GM21723 (cell line): ENCODE data around the gene NT5DC3.

ENCODE experiments used
- ATAC-seq: cut with Tn5 transposase; IDR thresholded peaks from one replicate; pipeline ENCODE4 v1.9.1; 2021; ENCODE audit warnings: mild to moderate bottlenecking, moderate library complexity; ENCODE audit not compliant: unreplicated experiment

NT5DC3 gene

GRCh38 chr12:103833095-103833775, 7.8 kb downstream of the NT5DC3 start:
- ATAC-seq = no peak

DNA sequence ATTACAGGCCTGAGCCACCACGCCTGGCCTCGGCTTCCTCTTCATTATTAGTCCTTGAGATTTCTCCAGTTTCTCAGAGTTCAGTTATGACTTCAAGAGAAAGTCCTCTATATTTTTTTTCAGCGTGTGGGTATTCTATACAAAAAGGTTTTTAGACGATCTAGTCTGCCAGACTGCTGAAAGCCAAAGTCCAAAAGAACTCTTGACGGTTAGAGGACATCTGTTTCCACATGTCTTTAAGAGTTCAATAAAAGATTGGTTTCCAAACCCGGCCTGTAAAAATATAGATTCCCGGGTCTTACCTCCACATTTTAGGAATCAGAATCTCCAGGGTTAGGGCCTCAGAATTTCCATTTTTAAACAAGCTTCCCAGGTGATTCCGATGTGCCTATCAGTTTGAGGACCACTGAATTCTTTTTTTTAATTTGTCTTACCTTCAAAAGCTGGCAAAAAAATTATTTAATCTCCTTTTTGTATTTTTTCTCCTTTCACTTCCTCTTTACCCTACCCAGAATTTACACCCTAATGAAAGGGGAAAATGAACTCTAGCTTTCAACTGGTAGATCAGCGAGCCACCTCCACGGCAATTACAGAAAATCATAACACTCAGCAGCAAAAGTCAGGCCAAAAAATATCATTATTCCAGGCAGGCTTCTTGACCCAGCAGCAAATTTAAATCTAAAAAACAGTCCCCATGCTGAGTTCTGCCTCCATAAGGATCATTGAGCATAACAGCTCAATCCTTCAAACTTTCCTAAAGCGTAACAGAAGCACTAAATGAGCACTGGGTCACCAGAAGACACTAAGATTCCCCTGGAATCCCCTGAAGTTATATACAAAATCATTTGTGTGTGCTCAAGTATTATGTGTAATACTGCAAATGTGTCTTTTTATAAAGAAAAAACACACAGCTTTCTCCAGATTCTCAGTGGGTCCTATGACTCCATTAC, 8.7 kb downstream of the NT5DC3 start:
- ATAC-seq = no peak

DNA sequence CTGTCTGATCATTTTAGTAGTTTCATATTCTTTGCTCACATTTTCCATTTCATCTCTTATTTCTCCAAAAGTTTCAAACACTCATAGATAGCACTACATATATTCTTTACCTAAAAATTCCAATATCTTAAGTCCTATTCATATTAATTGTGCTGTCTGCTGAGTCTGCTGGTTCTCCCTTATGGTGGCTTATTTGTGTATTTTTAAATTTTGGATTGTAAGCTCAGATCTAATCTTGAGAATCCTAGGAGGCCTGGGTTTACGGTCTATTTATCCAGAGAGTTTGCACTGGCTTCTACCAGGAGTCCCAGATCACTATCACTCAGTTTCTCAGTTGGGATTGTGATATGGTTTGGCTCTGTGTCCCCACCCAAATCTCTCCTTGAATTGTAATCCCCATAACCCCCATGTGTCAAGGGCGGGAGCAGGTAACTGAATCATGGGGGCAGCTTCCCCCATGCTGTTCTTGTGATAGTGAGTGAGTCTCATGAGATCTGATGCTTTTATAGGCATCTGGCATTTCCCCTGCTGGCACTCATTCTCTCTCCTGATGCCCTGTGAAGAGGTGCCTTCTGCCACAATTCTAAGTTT, 10.2 kb downstream of the NT5DC3 start:
- ATAC-seq = no peak

GRCh38 chr12:103830025-103830725, 10.9 kb downstream of the NT5DC3 start:
- no peak for ATAC-seq

- no peak for ATAC-seq
These were observed 11.9 kb downstream of the NT5DC3 start for GRCh38 chr12:103829092-103829491.

DNA sequence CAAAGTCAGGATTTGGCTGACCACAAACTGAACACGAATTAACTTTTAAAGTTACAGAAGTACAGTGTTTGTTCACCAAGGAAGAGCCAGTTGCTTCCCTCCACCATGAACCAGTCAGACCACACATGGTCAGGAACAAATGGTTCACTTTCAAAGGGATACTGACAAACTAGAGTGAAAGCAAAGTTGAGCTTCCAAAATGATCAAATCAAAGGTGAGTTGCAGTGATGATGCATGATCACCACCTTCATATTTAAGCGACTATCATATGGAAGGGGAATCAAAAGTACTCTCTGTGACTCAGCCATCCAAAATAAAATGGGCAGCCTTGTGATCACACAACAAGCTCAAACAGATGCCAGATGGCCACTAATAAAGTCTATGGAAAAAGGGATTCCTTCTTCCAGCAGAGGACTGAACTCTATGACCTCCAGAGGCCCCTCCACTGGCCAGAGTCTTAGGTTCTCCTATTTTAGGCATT, 13.1 kb downstream of the NT5DC3 start:
- no peak for ATAC-seq

DNA sequence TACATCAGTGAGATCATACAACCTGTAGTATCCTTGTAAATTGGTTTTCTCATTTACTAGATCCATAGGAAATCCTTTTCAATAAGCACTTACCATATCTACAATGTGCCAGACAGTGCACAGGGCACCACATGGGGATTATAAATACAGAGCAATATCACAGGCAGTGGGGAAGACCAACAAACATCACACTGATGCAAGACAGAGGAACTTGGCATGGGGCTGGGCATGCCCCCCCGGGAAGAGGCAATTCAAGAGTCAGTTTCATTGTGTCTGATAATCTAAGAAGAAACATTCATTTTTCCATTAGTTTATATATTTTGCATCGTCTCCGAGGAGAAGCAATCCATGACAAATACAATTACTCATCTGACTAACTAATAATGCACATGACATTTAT, 16.2 kb downstream of the NT5DC3 start:
- no peak for ATAC-seq

DNA sequence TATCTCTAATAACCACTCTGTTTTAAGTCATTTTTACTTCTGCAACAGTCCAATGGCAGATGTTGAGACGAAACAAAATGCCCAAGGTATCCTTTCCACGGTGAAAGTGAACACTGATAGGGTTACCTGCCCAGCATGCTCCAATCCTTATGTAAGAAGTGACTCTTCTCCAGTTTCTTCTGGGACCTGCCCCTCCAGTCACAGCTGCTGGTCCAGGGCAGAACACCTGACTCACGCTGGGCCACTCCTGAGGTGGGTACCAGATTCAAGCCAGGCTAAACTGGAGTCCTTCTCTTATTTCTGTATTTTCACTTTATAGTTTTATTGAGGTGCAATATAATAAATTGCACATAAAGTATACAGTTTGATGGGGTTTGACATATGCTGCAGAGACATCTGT, 16.7 kb downstream of the NT5DC3 start:
- ATAC-seq = no peak

- ATAC-seq = no peak
These were observed 17.2 kb downstream of the NT5DC3 start for GRCh38 chr12:103823871-103824270.

- no peak for ATAC-seq
These were observed 19.3 kb downstream of the NT5DC3 start for GRCh38 chr12:103821773-103822172.

GRCh38 chr12:103820881-103821489, 20.0 kb downstream of the NT5DC3 start:
- no peak for ATAC-seq

DNA sequence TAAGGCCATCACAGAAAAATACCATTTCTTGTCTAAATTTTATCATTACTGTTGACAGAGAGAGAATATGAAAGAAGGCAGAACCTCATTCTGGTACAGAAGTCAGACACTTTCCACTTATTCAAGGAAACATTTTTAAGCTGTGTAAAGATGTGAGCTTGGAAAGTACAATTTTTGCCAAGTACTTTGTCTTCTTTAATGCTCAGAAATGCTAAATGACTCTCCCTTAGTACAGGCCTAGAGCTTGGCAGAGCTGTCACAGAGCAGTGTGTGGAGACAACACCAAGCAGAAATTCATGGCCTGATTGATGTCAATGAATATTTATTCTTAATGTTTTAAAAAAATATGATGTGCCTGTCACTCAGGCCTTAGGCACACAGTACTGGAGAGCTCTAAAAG, 20.7 kb downstream of the NT5DC3 start:
- ATAC-seq = no peak

- ATAC-seq = no peak
These were observed 21.1 kb downstream of the NT5DC3 start for GRCh38 chr12:103819892-103820291.

DNA sequence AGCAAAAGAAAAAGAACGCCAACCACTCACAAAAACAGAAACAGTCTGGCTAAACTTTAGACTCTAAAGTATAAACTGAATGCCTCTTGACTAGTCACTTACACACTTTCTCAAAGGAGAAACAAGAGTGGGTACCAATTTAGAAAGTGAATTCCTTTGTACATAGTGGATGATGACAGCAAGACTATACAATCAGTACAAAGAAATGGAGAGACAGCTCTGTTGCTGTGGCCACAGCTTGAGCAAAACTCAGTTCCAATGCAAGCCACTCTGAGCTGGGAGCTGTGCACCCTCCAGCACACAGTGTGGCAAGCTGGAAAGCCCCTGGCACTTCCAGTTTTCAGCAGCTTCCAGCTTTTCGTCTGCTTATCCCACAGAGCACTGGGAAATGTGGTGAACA, 21.7 kb downstream of the NT5DC3 start:
- no peak for ATAC-seq

GRCh38 chr12:103817791-103818190, 23.2 kb downstream of the NT5DC3 start:
- no peak for ATAC-seq

DNA sequence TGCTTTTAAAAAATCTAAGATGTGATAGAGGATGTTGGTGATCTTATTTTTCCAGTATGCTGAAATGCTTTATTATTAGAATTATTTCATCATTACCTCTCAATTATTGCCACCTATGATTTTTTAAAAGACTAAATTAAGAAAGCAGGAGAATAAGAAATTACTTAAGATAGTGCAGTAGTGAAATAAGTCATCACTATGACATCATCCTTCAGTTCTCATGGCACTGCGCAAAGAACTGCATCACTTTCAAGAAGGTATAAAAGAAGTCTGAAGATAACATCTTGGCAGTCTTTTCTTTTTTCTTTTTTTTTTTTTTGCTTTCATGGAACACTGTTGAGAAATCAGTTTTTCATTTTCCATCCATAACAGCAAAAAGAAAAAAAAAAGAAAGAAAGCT, 24.4 kb downstream of the NT5DC3 start:
- no peak for ATAC-seq

DNA sequence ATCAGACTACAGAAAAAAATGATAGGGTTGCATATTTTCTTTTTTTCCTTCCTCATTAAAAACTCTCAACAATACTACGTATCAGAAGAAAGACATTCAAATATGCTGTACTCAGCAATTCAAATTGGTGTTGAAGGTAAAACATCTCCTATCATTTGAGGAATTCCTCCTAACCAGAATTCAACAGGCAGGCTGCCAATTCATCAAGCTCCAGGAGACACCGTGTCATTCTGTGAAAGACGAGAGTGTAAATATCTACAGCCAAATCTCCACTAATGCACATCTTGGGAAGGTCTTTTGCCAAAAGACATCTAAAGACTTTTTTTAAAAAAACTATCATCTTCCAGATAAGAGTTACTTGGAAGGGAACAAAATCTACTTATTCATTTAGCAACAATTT, 26.6 kb downstream of the NT5DC3 start:
- no peak for ATAC-seq

DNA sequence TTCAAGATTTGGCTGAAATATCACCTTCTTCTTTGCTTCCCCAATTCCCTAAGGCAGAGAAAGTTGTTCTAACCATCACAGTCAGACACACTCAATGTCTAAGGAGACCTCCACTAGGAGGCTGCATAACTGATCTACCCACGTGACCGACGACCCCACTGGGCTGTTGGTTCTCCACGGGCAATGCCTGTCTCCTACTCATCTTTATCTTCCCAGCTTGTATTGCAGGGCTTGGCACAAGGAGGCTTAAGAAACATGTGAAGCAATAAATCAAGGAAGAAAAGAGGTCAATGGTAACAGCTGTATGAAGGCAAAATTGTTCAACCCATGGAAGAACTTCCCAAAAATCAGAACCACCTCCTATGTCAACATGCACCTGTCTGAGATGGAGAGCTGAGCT, 27.1 kb downstream of the NT5DC3 start:
- ATAC-seq = no peak

- ATAC-seq = no peak
These were observed 27.6 kb downstream of the NT5DC3 start for GRCh38 chr12:103813426-103813825.

DNA sequence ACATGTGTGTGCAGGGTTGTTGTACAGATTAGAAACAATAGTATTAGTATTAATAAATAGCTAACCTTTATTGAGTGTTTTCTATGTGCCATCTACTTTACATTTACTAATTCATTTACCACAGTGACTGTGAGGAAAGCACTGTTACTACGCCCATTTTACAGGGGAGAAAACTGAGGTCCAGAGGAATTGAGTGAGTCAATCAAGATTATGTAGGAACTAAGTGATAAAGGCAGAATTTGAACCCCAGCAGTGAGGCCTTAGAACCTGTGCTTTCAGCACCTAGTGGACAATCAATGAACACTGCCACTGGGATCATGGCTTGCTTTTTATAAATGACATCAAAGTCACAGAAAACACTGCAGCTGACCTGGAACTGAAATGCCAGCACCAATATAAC, 28.2 kb downstream of the NT5DC3 start:
- ATAC-seq = no peak

DNA sequence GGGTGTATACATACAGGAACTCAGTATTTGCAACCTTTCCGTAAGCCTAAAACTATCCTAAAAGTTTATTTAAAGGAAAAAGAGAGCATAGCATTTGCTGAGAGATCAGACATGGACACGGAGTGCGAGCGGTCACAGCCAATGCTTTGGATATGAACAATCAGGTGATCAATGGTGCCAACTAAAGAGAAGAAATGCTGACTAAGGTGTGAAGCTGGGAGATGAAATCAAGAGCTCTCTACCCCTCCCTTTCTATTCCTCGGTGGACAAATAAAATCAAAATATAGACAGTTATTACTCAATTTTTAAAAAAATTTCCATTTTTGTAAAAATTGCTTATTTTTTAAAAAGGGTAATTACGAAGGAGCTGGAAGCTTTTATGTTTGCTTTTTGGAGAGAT, 29.2 kb downstream of the NT5DC3 start:
- ATAC-seq = no peak
